Tibial artery (tissue), 4 donors: Measurements from ENCODE around the gene ZNF177.
"Not testable (repeated sequence)": the region's sequence is repeated elsewhere in the genome, so short reads cannot be mapped to it uniquely, and the experiment has no call there.

Experiments
- DNase-seq, 2 donors: peaks; one replicate each; pipeline ENCODE4 v3.0.0-alpha.2; 2019
- H3K27ac ChIP-seq, 2 donors: fragments of 200-600 bp; sonication (generic) in 1 of 2; 1 replicate in 1 of 2; 2 replicates in 1 of 2; pipeline ENCODE4 v1.5.1; 2018 to 2019; ENCODE audit warnings: mild to moderate bottlenecking in 1 of 2
- H3K27me3 ChIP-seq, 2 donors: fragments of 200-600 bp; sonication (generic) in 1 of 2; one replicate each; pipeline versions ENCODE4 v1.5.1 to v1.6.0; 2016 to 2019
- H3K36me3 ChIP-seq, 3 donors: fragments of 200-600 bp; sonication (generic) in 2 of 3; one replicate each; pipeline ENCODE4 v1.5.1; 2016 to 2019; ENCODE audit warnings: mild to moderate bottlenecking in 2 of 3
- H3K4me1 ChIP-seq, 4 donors: fragments of 200-600 bp; sonication (generic) in 2 of 4; 1 replicate in 3 of 4; 2 replicates in 1 of 4; pipeline ENCODE4 v1.5.1; 2016 to 2019
- H3K4me3 ChIP-seq, 2 donors: fragments of 200-600 bp; sonication (generic) in 1 of 2; 1 replicate in 1 of 2; 2 replicates in 1 of 2; pipeline ENCODE4 v1.5.1; 2018 to 2019; ENCODE audit warnings: mild to moderate bottlenecking in 2 of 2
- H3K9me3 ChIP-seq, 3 donors: fragments of 200-600 bp; sonication (generic) in 1 of 3; one replicate each; pipeline ENCODE4 v1.5.1; 2016 to 2019
- CTCF ChIP-seq, 2 experiments: fragments of 200-600 bp in 1 of 2; fragments of 450-650 bp in 1 of 2; IDR thresholded peaks; one replicate each; pipeline ENCODE4 v1.5.1; 2017 to 2019; ENCODE audit warnings: antibody characterized with exemption in 2 of 2, mild to moderate bottlenecking in 1 of 2, moderate library complexity in 1 of 2
- intact Hi-C: fragments of 100-400 bp; cut with DNase I; formaldehyde crosslinking; loops from one replicate; pipeline ENCODE4 v1.15.0; 2023; ENCODE audit warnings: low total_unique reads

The ZNF177 gene

GRCh38 chr19:9362905-9363304 is at the start of gene ZNF177:
TSS of gene ZNF177 (plus strand) at chr19:9363013. CDS start at chr19:9378312, 15,299 bp downstream.
- H3K4me3 ChIP-seq = no peak within 1 kb of the TSS
- no peak for DNase-seq
- peaks cover 24 to 55% (median 55%) of the 10 kb centered on the region in 3 donors for H3K36me3 ChIP-seq
- TF ChIP-seq CTCF (IDR thresholded peaks at IDR 0.05) = no peak
- intact Hi-C loops = no loop called here
- H3K27ac ChIP-seq = no peak within 1 kb of the TSS
- no peaks in the 10 kb centered on the region for H3K27me3 ChIP-seq
- H3K9me3 ChIP-seq = peaks cover 3 to 100% (median 66%) of the 10 kb centered on the region in 3 donors
- no peaks in the 10 kb centered on the region for H3K4me1 ChIP-seq

- H3K27ac ChIP-seq = no peak overlapping the region
- no peaks in the 10 kb centered on the region for H3K9me3 ChIP-seq
- TF ChIP-seq CTCF (IDR thresholded peaks at IDR 0.05) = no peak
- H3K27me3 ChIP-seq = no peaks in the 10 kb centered on the region
- H3K36me3 ChIP-seq = no peaks in the 10 kb centered on the region
- intact Hi-C loops = loop anchor here (5.0 kb wide), 2 partner anchors 309 to 479 kb away; partner anchors contain the start of gene ZNF561
- H3K4me3 ChIP-seq = no peak overlapping the region
- no peak for DNase-seq
- H3K4me1 ChIP-seq = peaks cover 0 to 4% (median under 1%) of the 10 kb centered on the region in 4 donors
Measured at GRCh38 chr19:9313756-9314155, 49.1 kb upstream of the ZNF177 start.

- H3K9me3 ChIP-seq = peaks cover 0 to 6% (median 0%) of the 10 kb centered on the region in 3 donors
- no peak for DNase-seq
Measured at GRCh38 chr19:9321338-9321737, 41.5 kb upstream of the ZNF177 start.

GRCh38 chr19:9321756-9322155 is 41.1 kb upstream of the ZNF177 start:
- intact Hi-C loops = loop anchor here (5.0 kb wide), 1 partner anchor 116 kb away; the partner anchor contains the start of gene ZNF266
- not testable (repeated sequence) for DNase-seq, H3K36me3 ChIP-seq, H3K27me3 ChIP-seq, H3K27ac ChIP-seq, H3K4me3 ChIP-seq, H3K9me3 ChIP-seq
- H3K4me1 ChIP-seq = peaks cover 0 to 17% (median 6%) of the 10 kb centered on the region in 4 donors

More at GRCh38 chr19:9321338-9321737, 41.5 kb upstream of the ZNF177 start:
- TF ChIP-seq CTCF (IDR thresholded peaks at IDR 0.05) = no peak
- intact Hi-C loops = loop anchor here (5.0 kb wide), 1 partner anchor 116 kb away; the partner anchor contains the start of gene ZNF266
- no peak overlapping the region for H3K4me3 ChIP-seq
- peaks cover 0 to 17% (median 6%) of the 10 kb centered on the region in 4 donors for H3K4me1 ChIP-seq
- peaks cover 3 to 6% (median 4%) of the 10 kb centered on the region in 3 donors for H3K36me3 ChIP-seq
- H3K27ac ChIP-seq = no peak overlapping the region
- H3K27me3 ChIP-seq = no peaks in the 10 kb centered on the region

- not testable (repeated sequence) for H3K4me3 ChIP-seq, H3K27ac ChIP-seq, H3K27me3 ChIP-seq, DNase-seq
- Histone ChIP-seq H3K9me3 (peaks cover 0 to 14% (median 4%) of the 10 kb centered on the region in 3 donors), H3K4me1 (peaks cover 0 to 17% (median 6%) of the 10 kb centered on the region in 4 donors), H3K36me3 (peaks cover 12 to 13% (median 13%) of the 10 kb centered on the region in 3 donors)
- intact Hi-C loops = loop anchor here (5.0 kb wide), 1 partner anchor 115 kb away; the partner anchor contains the start of gene ZNF266
Measured at GRCh38 chr19:9322201-9322600, 40.6 kb upstream of the ZNF177 start.

GRCh38 chr19:9323557-9323918 is 39.3 kb upstream of the ZNF177 start:
- TF ChIP-seq CTCF (IDR thresholded peaks at IDR 0.05) = no peak
- DNase-seq = peak; percentile 63 to 83
- intact Hi-C loops = loop anchor here (5.0 kb wide), 1 partner anchor 114 kb away; the partner anchor contains the start of gene ZNF266
- peaks cover 2 to 23% (median 13%) of the 10 kb centered on the region in 3 donors for H3K9me3 ChIP-seq
- peaks cover 22 to 26% (median 25%) of the 10 kb centered on the region in 3 donors for H3K36me3 ChIP-seq
- H3K27me3 ChIP-seq = no peaks in the 10 kb centered on the region
- peak overlapping the region; percentile 76 to 84 for H3K27ac ChIP-seq
- peaks cover 0 to 17% (median 6%) of the 10 kb centered on the region in 4 donors for H3K4me1 ChIP-seq
- peak overlapping the region; percentile 57 to 63 for H3K4me3 ChIP-seq
